ENCODE data around the gene FAIM2.
A peak's percentile ranks its signal among the peaks of the same experiment; 100 is the strongest.

DNA sequence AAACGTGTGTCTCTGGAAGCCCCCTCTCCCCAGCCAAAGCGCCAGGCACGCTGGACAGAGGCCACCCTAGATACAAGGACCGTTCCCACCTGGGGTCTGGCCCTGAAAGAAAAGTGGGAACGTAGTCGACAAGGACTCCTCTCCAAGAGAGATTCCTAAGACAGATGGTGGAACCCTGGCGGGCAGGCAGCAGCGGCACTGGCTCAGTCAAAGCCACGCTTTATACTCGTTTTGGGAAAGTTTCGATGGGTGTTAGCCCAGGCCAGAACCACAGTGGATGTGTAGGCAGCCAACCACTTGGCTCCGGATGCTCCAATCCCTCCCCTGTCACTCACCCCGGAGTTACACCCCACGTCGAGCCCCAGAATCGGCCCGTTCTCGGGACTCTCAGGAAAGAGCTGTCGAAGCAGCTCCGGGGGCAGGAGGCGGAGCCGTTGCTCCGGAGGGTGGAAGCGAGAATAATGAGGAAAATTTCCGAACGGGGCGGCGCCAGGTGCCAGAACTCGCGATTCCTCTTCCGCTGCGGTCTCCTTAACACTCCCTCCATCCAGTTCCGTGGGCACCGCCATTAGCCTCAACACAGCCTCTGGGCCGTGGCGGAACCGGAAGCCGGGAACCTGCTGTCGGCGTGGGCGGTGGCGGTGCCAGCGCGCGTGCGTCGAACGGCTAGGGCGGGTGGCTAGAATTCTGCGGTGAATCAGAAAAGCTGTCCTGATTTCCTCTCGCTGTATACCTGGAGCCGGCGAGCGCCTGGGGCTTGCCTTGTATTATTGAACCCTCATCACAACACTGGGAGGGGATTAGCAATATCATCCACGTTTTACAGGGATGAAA, 61.0 kb downstream of the FAIM2 start, which contains the start of gene BCDIN3D:
- TF ChIP-seq, protein P1, sequence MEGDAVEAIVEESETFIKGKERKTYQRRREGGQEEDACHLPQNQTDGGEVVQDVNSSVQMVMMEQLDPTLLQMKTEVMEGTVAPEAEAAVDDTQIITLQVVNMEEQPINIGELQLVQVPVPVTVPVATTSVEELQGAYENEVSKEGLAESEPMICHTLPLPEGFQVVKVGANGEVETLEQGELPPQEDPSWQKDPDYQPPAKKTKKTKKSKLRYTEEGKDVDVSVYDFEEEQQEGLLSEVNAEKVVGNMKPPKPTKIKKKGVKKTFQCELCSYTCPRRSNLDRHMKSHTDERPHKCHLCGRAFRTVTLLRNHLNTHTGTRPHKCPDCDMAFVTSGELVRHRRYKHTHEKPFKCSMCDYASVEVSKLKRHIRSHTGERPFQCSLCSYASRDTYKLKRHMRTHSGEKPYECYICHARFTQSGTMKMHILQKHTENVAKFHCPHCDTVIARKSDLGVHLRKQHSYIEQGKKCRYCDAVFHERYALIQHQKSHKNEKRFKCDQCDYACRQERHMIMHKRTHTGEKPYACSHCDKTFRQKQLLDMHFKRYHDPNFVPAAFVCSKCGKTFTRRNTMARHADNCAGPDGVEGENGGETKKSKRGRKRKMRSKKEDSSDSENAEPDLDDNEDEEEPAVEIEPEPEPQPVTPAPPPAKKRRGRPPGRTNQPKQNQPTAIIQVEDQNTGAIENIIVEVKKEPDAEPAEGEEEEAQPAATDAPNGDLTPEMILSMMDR (IDR thresholded peaks at IDR 0.05; ENCODE audit: poor library complexity, severe bottlenecking) = no peak
- no peak for TF ChIP-seq EZH2 (IDR thresholded peaks at IDR 0.05; ENCODE audit: borderline replicate concordance, insufficient read depth, low read length, poor library complexity, severe bottlenecking)
- TF ChIP-seq POLR2AphosphoS5 (IDR thresholded peaks at IDR 0.05) = peak; percentile 97

All from neural cell (in vitro differentiated cells).